Testis (tissue), 2 donors: Measurements from ENCODE around the gene RAPGEF6.

Experiments
- POLR2A ChIP-seq: fragments of 450-650 bp; IDR thresholded peaks from one replicate; pipeline ENCODE4 v1.6.1; 2017; ENCODE audit warnings: antibody characterized with exemption, mild to moderate bottlenecking, moderate library complexity
- TF ChIP-seq, protein P1 (sequence below), 3 experiments: fragments of 450-650 bp in 2 of 3; fragments of 200-600 bp in 1 of 3; sonication (generic) in 1 of 3; IDR thresholded peaks; one replicate each; pipeline ENCODE4 v1.5.1; 2016 to 2019; ENCODE audit warnings: antibody characterized with exemption in 3 of 3, mild to moderate bottlenecking in 2 of 3, moderate library complexity in 1 of 3

DNA sequence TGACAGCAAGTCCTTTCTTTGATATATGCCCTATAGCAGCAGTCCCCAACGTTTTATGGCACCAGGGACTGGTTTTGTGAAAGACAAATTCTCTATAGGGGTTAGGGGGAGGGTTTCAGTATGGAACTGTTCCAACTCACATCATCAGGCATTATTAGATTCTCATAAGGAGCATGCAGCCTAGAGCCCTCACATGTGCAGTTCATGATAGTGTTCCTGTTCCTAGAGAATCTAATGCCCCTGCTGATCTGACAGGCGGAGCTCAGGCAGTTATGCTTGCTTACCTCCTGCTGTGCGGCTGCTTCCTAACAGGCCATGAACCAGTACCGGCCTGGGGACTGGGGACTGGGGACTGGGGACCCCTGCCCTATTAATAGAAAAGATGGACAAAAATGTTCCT, 2.7 kb upstream of the RAPGEF6 start:
- TF ChIP-seq, protein P1, sequence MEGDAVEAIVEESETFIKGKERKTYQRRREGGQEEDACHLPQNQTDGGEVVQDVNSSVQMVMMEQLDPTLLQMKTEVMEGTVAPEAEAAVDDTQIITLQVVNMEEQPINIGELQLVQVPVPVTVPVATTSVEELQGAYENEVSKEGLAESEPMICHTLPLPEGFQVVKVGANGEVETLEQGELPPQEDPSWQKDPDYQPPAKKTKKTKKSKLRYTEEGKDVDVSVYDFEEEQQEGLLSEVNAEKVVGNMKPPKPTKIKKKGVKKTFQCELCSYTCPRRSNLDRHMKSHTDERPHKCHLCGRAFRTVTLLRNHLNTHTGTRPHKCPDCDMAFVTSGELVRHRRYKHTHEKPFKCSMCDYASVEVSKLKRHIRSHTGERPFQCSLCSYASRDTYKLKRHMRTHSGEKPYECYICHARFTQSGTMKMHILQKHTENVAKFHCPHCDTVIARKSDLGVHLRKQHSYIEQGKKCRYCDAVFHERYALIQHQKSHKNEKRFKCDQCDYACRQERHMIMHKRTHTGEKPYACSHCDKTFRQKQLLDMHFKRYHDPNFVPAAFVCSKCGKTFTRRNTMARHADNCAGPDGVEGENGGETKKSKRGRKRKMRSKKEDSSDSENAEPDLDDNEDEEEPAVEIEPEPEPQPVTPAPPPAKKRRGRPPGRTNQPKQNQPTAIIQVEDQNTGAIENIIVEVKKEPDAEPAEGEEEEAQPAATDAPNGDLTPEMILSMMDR (IDR thresholded peaks at IDR 0.05) = no peak
- no peak for TF ChIP-seq POLR2A
